NOMO-1 treated with DMSO at 0.1 percent for 48 hours (cell line): ENCODE data around the gene CCDC136.

Source experiments
- DNase-seq: peaks from one replicate; lab custom pipeline; 2025; ENCODE audit not compliant: unreplicated experiment; lab: John Stamatoyannopoulos, UW

The CCDC136 gene

GRCh38 chr7:128804484-128804883, 12.7 kb downstream of the CCDC136 start:
- no peak for DNase-seq

GRCh38 chr7:128805225-128805624, 13.5 kb downstream of the CCDC136 start:
- DNase-seq, result no peak

GRCh38 chr7:128807191-128807590, 15.4 kb downstream of the CCDC136 start:
- DNase-seq, result no peak

GRCh38 chr7:128809363-128809762, 17.6 kb downstream of the CCDC136 start:
- no peak for DNase-seq

GRCh38 chr7:128810473-128810872, 18.7 kb downstream of the CCDC136 start:
- DNase-seq, result no peak

GRCh38 chr7:128810997-128811396, 19.2 kb downstream of the CCDC136 start:
- DNase-seq, result no peak

GRCh38 chr7:128811631-128812430, 20.1 kb downstream of the CCDC136 start:
- no peak for DNase-seq

- DNase-seq, result no peak
Measured at GRCh38 chr7:128812514-128813168, 20.9 kb downstream of the CCDC136 start.

GRCh38 chr7:128814499-128814898, 22.7 kb downstream of the CCDC136 start:
- no peak for DNase-seq

- DNase-seq, result peak; percentile 4
Measured at GRCh38 chr7:128815289-128815942, 23.6 kb downstream of the CCDC136 start.

GRCh38 chr7:128818694-128819093, 26.9 kb downstream of the CCDC136 start:
- no peak for DNase-seq

- DNase-seq, result no peak
Measured at GRCh38 chr7:128821724-128822123, 30.0 kb downstream of the CCDC136 start.

- DNase-seq, result no peak
Measured at GRCh38 chr7:128826512-128826911, 34.7 kb downstream of the CCDC136 start.

GRCh38 chr7:128826916-128827247, 35.1 kb downstream of the CCDC136 start:
- no peak for DNase-seq

GRCh38 chr7:128827248-128827958, 35.6 kb downstream of the CCDC136 start:
- DNase-seq, result no peak

- no peak for DNase-seq
Measured at GRCh38 chr7:128827971-128828711, 36.4 kb downstream of the CCDC136 start.

GRCh38 chr7:128829391-128830166, 37.8 kb downstream of the CCDC136 start:
- DNase-seq, result no peak

GRCh38 chr7:128830231-128831177, 38.7 kb downstream of the CCDC136 start, which contains the start of gene FLNC:
FLNC (plus strand) TSS chr7:128830406; CDS start chr7:128830638, 232 bp downstream.
- DNase-seq, result peak; percentile 4
